GM13976 (cell line): ENCODE results near the gene MYORG.

ENCODE experiments used
- DNase-seq: peaks from one replicate; pipeline ENCODE4 v3.0.0; 2012; ENCODE audit warnings: low spot score
- CTCF ChIP-seq: IDR thresholded peaks from 2 replicates; pipeline ENCODE4 v1.5.1; 2012; ENCODE audit warnings: borderline replicate concordance, mild to moderate bottlenecking; ENCODE audit not compliant: insufficient read depth; ENCODE audit errors: extremely low read depth, missing control alignments, control extremely low read depth
- in situ Hi-C: fragments of 300-500 bp; cut with MboI; formaldehyde crosslinking; loops from one replicate; pipeline ENCODE4 v1.12.0; 2022; ENCODE audit warnings: low sequenced_read_pairs, mixed read lengths, inconsistent platforms; ENCODE audit not compliant: unreplicated experiment

Gene MYORG

GRCh38 chr9:34374905-34375552, 1.7 kb downstream of the MYORG start:
- in situ Hi-C loops: no loop called here
- TF ChIP-seq CTCF: no peak
- DNase-seq: no peak

GRCh38 chr9:34374339-34374738, 2.4 kb downstream of the MYORG start:
- in situ Hi-C loops: no loop called here
- no peak for DNase-seq
- no peak for TF ChIP-seq CTCF

GRCh38 chr9:34373749-34374148, 2.9 kb downstream of the MYORG start:
- TF ChIP-seq CTCF: no peak
- no peak for DNase-seq
- in situ Hi-C loops: no loop called here

GRCh38 chr9:34372467-34373011, 4.2 kb downstream of the MYORG start:
- in situ Hi-C loops: no loop called here
- no peak for DNase-seq

GRCh38 chr9:34371886-34372466, 4.7 kb downstream of the MYORG start:
- DNase-seq: no peak
- TF ChIP-seq CTCF: no peak
- in situ Hi-C loops: no loop called here

More at GRCh38 chr9:34372467-34373011, 4.2 kb downstream of the MYORG start:
- TF ChIP-seq CTCF: no peak

- TF ChIP-seq CTCF: no peak
- in situ Hi-C loops: no loop called here
- DNase-seq: no peak
These were observed 5.5 kb downstream of the MYORG start for GRCh38 chr9:34370970-34371880.
